ENCODE data around the gene NPAS3. TPM values are rescaled to one million over a fixed set of nuclear protein-coding genes. Genes with fewer than 3 reads are reported as not detected.

The NPAS3 gene
- total RNA-seq, 4 donors from 2014 or later, result 0.51 to 15.2 (median 6.6) TPM

DNA sequence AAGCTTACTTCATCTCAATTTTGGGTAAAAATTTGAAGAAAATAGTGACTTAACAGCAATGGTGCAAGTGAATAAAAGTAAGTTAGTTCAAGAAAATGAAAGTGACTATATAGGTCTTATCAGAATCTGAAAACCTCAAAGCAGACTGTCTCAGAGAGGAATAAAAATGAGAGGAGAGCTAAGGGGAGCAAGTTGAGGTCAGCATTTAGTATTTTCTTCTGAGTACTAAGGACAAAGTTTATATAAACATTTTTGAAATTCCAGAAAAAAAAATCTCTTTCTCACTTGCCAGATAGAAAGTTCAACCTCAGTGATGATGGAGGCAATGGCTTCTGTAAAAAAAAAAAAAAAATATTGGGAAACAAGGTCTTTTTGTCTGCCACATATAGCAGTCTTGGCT is 414.1 kb downstream of the NPAS3 start:
- no peaks in the 10 kb centered on the region for H3K27me3 ChIP-seq
- H3K9me3 ChIP-seq, result no peaks in the 10 kb centered on the region
- TF ChIP-seq, protein P1, sequence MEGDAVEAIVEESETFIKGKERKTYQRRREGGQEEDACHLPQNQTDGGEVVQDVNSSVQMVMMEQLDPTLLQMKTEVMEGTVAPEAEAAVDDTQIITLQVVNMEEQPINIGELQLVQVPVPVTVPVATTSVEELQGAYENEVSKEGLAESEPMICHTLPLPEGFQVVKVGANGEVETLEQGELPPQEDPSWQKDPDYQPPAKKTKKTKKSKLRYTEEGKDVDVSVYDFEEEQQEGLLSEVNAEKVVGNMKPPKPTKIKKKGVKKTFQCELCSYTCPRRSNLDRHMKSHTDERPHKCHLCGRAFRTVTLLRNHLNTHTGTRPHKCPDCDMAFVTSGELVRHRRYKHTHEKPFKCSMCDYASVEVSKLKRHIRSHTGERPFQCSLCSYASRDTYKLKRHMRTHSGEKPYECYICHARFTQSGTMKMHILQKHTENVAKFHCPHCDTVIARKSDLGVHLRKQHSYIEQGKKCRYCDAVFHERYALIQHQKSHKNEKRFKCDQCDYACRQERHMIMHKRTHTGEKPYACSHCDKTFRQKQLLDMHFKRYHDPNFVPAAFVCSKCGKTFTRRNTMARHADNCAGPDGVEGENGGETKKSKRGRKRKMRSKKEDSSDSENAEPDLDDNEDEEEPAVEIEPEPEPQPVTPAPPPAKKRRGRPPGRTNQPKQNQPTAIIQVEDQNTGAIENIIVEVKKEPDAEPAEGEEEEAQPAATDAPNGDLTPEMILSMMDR (IDR thresholded peaks at IDR 0.05), result no peak
- no peak for TF ChIP-seq POLR2A (IDR thresholded peaks at IDR 0.05)
- no peak for DNase-seq
- H3K4me3 ChIP-seq, result no peak overlapping the region
- no peaks in the 10 kb centered on the region for H3K4me1 ChIP-seq
- intact Hi-C loops (cut with DNase I; ENCODE audit: low total_unique reads), result no loop called here
- no peak overlapping the region for H3K27ac ChIP-seq
- H3K36me3 ChIP-seq, result no peaks in the 10 kb centered on the region

DNA sequence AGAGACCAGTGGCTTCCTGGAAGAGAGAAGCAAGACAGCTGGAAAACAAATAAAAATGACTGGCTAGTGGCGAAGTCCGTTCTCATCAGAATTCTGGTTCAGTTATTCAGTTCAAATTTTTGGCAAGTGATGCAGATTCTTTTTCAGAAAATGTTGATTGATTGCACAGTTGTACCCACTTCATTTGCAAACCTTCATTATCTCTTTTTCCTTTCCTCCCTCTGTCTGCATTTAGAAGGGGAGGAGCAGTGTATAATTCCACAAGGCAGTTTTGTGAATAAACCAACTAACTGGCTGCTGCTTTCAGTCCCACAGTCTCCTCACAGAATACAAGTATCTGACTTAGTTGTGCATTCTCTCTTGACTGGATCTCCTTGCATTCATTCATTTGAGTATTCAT is 417.5 kb downstream of the NPAS3 start:
- Histone ChIP-seq H3K27ac (no peak overlapping the region), H3K36me3 (no peaks in the 10 kb centered on the region), H3K4me1 (no peaks in the 10 kb centered on the region), H3K9me3 (no peaks in the 10 kb centered on the region), H3K4me3 (no peak overlapping the region), H3K27me3 (no peaks in the 10 kb centered on the region)
- no peak for DNase-seq
- intact Hi-C loops (cut with DNase I; ENCODE audit: low total_unique reads), result no loop called here
- no peak for TF ChIP-seq POLR2A (IDR thresholded peaks at IDR 0.05)
- TF ChIP-seq, protein P1 (IDR thresholded peaks at IDR 0.05), result no peak

DNA sequence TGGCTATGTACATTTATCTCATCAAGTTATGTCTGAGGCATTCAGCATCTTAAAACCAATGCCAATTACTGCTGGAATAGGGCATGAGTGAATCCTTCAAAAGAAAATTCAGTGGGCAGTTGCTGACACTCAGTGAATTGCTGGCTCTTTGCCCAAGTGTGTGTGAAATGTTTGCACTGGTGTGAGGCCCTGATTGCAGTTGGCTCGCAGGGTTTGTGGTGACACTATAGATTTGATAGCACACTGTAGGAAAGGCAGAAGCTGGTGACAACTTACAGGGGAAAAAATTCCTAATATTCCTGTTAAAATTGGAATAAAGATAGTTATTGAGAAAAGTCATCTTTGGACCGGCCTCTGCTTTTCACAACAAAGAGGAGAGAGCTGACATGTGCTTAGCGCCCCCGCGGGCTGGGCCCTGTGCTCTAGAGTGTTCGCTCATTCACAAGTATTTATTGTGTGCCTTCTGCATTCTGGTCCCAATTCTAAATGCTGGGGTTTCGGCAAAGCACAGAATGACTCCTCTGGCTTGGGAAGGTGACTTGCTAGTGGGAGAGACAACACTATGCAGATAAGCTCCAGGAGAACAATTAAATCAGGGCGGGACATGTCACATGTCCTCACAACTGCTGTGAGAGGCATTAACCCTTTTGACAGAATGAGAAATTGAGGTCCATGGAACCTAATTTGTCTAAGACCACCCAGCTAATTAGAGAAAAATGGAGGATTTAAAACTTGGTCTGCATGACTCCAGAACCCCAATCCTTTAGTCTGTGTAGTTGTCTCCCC is 418.7 kb downstream of the NPAS3 start:
- no peaks in the 10 kb centered on the region for H3K27me3 ChIP-seq
- H3K4me3 ChIP-seq, result no peak overlapping the region
- no peak overlapping the region for H3K27ac ChIP-seq
- H3K36me3 ChIP-seq, result no peaks in the 10 kb centered on the region
- no peaks in the 10 kb centered on the region for H3K9me3 ChIP-seq
- TF ChIP-seq, protein P1 (IDR thresholded peaks at IDR 0.05), result no peak
- TF ChIP-seq POLR2A (IDR thresholded peaks at IDR 0.05), result no peak
- intact Hi-C loops (cut with DNase I; ENCODE audit: low total_unique reads), result no loop called here
- H3K4me1 ChIP-seq, result no peaks in the 10 kb centered on the region
- no peak for DNase-seq

DNA sequence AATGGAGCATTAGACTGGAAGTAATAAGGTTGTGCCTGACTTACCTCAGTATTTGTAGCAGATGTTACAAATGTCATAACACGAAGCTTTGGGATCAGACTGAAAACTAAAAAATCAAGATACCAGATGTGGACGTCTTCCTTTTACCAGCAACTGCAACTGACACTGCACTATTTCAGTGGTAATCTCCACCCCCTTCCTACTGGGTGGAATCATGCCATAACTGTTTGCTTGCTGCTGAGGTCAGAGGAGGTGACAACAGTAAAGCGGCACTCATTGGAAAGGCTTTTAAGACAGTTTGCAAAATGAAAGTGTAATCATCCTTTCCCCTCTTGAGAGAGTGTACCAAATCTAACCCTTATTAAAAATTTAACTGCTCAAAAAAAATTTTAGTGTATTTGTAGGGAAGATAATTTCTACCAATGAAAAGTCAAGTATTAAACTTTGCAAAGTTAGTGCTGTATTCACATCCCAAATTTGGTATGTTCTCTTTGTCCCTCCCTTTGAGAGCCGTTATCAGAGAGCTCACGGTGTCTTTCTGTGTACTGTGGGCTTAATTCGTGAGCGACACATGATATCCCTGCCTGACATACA is 420.7 kb downstream of the NPAS3 start:
- no peak for TF ChIP-seq POLR2A (IDR thresholded peaks at IDR 0.05)
- TF ChIP-seq, protein P1 (IDR thresholded peaks at IDR 0.05), result no peak
- Histone ChIP-seq H3K36me3 (no peaks in the 10 kb centered on the region), H3K4me1 (no peaks in the 10 kb centered on the region), H3K27me3 (no peaks in the 10 kb centered on the region), H3K27ac (no peak overlapping the region), H3K9me3 (no peaks in the 10 kb centered on the region), H3K4me3 (no peak overlapping the region)
- DNase-seq, result no peak
- intact Hi-C loops (cut with DNase I; ENCODE audit: low total_unique reads), result no loop called here

DNA sequence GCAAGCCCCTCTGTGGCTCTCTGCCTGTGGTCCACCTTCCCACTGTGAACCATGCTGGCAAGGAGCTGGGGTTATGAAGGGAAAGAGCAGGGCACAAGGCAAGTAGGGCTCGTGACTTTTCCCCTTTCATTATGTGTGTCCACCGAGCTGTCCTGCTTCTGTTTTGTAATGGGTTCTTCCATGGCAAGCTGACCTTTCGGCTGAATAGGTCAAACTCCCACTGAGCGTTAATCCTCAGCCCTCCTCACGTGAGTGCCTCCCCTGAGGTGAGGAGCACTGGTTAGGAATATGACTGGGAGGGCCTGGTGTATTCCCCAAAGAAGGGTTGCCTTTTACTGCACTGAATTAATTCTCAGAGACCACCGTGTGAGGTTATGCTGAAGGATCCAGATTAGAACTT is 424.3 kb downstream of the NPAS3 start:
- Histone ChIP-seq H3K4me3 (no peak overlapping the region), H3K9me3 (no peaks in the 10 kb centered on the region), H3K4me1 (no peaks in the 10 kb centered on the region), H3K36me3 (no peaks in the 10 kb centered on the region), H3K27me3 (no peaks in the 10 kb centered on the region), H3K27ac (no peak overlapping the region)
- TF ChIP-seq, protein P1 (IDR thresholded peaks at IDR 0.05), result no peak
- TF ChIP-seq POLR2A (IDR thresholded peaks at IDR 0.05), result no peak
- no peak for DNase-seq
- intact Hi-C loops (cut with DNase I; ENCODE audit: low total_unique reads), result no loop called here

Data from uterus (tissue), 4 donors.